Activated gamma-delta T cell treated with anti-CD3 and anti-CD28 coated beads, Interleukin-2, amount 50 U/mL, for 16 hours (primary cell): ENCODE data around the gene GADL1.

ENCODE experiments used
- DNase-seq: peaks from one replicate; pipeline ENCODE4 v3.0.0-alpha.2; 2020; ENCODE audit warnings: low read depth

GADL1 gene

DNA sequence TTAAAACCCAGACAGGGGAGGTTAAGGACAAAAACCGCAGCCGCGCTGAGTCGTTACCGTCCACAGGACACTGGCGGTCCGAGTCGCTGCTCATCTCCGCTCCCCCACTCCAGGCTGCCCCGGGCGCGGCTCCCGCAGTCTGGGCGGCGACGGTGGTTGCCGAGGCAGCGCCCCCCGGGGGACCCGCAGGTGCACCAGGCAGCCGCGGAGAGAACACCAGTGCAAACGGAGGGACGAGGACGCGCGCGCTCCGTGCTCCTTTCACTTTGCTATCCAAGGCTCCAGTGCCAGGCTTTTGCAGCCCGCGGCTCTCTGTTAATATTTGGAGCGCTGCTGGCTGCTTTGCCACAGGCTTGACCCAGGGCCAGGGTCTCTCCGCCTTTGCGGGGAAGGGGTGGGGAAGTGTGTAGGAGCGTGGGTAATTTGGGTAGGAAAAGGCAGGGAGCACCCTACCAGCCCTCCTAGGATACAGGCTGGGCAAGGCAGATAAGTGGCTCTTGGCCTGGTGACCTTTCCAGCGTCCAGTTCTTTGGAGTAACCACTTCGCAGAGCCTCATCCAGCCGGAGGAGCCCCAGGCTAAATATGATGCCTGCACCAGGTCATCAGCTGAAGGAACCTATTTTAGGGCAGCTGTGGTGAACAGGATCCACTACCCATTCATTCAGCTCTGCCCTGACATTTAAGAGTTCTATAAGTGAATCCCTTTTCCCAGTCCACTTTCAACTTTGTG lies at the start of gene GADL1:
Gene GADL1, minus strand, starts transcription at position 141 of the 731 bp plus-strand sequence. Its CDS starts 47 bp downstream, at position 94.
- no peak for DNase-seq

DNA sequence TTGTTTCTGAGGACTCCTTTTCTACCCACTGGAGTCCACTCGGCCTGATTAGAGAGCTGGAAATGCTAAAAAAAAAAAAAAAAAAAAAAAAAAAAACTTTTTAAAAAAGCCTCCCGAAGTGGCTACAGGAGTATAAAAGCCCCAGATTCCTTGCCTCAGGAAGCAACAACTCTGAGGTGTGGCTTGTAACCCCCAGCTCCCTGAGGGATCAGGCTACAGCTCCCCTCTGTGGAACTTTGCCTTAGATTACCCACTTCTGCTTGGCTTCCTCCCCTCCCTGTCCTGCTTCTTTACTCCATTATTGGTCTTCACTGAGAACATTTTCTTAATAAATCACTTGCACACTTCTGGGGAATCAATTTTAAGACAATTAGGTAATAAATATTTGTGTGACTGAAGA lies 49.7 kb upstream of the GADL1 start:
- DNase-seq, result no peak

- no peak for DNase-seq
Observed at GRCh38 chr3:30943206-30943605, 48.7 kb upstream of the GADL1 start.

GRCh38 chr3:30941342-30941741 lies 46.9 kb upstream of the GADL1 start:
- DNase-seq, result no peak

- DNase-seq, result no peak
Observed at GRCh38 chr3:30940740-30941139, 46.3 kb upstream of the GADL1 start.

DNA sequence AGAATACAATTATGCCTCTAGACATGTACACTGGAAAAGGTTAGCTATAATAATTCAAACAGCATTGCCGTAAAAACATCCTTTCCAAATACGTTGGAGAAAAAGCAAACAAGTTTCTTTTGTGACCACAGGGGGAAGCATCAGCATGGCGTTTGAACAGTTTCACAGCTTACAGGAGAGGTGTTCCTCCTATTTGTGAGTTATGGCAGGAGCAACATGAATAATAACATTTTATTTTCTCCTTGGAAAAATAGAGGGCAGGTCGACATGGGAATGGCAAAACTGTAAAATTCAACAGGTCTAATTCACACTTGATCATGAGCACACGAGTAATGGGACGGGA lies 39.7 kb upstream of the GADL1 start:
- no peak for DNase-seq

DNA sequence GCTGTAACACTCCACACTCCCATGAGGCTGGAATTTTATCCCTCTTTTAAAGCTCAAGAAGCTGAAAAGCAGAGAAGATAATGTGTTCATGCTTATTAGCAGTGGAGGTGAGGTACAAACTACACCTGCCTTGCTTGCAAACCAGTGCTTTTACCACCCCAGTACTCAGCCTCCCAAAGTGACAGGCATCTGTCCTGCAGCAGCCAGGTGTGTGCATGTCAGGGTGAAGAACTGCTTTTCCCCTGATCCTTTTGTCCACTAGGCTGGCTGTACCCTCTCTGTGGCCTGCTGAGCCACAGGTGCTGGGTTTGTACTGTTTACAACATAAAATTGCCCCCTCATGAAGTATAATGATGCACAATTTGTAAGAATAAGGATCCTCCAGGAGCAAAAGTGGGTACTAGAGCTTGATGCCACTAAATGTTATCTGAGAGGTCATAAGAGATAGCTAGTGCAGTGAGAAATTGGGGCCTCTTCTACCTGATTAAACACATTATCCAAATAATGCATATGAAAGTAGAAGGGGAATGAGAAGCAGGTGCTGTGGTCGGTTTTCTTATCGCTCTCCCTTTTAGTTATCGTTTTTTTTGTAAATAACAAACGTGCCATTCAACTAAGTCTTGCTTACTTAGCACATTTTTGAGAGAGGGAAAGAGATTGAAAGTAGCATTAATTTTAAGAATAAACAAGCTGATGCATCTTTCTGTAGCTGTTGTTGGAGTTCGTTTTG lies 39.2 kb upstream of the GADL1 start:
- DNase-seq, result no peak

DNA sequence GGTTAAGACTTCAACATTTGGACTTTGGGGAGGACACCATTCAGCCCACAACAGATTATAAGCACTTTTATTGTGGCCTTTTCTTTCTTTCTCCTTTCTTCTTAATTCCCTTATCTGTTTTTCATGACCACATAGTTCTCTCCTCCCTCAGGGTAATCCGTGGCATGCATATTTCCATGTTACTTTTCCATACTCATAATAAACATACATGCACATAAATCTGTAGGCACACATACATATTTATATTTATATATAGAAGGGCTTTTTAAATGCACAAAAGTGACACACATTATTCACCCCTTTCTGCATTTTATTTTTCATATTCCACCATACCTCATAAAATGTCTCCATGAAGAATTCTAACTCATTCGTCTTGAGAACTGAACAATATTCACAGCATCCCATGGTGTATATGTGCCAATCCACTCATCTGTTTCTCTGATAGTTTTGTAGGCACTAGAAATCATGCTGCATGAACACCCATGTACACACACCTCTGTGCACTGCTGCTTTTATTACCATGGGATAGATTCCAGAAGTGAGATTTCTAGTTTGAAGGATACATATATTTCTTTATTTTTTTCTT lies 38.1 kb upstream of the GADL1 start:
- DNase-seq, result no peak

DNA sequence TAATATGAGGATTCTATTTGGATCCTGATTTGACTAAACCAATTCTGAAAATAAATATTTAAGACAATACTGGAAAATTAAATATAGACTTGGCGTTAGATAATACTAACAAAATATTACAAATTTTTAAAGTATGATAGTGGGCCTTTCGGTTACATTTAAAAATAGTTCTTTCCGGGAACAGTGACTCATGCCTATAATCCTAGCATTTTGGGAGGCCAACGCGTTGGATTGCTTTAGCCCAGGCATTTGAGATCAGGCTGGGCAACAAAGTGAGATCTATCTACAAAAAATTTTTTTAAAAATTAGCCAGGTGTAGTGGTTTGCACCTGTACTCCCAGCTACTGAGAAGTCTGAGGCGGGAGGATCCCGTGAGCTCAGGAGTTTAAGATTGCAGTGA lies 30.3 kb upstream of the GADL1 start:
- DNase-seq, result no peak

- DNase-seq, result no peak
Observed at GRCh38 chr3:30919564-30919963, 25.1 kb upstream of the GADL1 start.

DNA sequence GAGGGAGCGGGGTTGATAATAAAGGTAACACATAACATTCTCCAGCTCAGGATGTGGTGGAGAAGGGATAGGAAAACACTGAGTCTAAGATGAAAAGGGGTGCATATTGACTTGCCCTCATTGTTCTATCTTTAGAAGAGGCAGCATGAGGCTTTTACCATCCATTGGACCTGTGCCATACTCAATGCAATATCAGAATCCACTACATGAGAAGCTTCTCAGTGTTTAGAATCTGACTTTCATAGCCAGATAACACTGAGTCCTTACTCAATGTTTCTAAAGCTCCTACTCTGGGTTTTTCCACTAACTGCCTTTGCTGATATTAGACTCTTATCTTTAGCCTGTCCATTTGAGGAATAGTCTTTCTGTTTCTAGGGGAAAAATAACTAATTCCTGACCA lies 24.3 kb upstream of the GADL1 start:
- DNase-seq, result no peak

- DNase-seq, result no peak
Observed at GRCh38 chr3:30915782-30916181, 21.3 kb upstream of the GADL1 start.

DNA sequence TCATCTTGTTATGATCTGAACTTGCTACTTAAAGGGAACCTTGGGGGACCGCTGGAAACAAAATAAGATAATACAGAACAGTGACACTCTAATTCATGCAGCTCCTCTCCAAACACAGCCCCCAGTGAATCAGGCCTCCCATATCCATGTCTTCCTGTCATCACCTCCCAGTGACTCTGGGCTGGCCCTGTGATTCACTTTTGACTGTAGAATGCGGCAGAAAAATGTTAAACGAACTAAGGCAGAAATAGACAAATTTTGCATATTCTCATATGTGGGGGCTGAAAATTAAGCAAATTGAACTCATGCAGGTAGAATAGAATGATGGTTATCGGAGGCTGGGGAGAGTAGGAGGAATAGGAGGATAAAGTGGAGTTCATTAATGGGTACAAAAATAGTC lies 20.2 kb upstream of the GADL1 start:
- DNase-seq, result no peak

GRCh38 chr3:30913176-30913575 lies 18.7 kb upstream of the GADL1 start:
- no peak for DNase-seq

DNA sequence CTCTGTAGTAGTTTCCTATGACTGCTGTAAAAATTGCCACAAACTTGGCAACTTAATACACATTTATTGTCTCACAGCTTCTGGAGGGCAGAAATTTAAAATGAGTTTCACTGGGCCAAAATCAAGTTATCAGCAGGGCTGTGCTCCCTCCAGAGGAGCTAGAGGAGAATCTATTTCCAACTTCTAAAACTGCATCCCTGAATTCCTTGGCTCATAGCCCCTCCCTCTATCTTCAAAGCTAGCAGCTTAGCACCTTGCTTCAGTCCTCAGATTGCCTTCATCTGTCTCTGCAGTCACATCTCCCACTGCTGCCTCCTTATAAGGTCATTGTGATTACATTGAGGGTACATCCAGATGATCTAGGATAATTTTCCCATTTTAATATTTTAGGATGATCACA lies 17.8 kb upstream of the GADL1 start:
- DNase-seq, result no peak

GRCh38 chr3:30908456-30909037 lies 14.1 kb upstream of the GADL1 start:
- no peak for DNase-seq

- no peak for DNase-seq
Observed at GRCh38 chr3:30904996-30905395, 10.5 kb upstream of the GADL1 start.

- DNase-seq, result no peak
Observed at GRCh38 chr3:30895329-30895728, 868 bp upstream of the GADL1 start.

DNA sequence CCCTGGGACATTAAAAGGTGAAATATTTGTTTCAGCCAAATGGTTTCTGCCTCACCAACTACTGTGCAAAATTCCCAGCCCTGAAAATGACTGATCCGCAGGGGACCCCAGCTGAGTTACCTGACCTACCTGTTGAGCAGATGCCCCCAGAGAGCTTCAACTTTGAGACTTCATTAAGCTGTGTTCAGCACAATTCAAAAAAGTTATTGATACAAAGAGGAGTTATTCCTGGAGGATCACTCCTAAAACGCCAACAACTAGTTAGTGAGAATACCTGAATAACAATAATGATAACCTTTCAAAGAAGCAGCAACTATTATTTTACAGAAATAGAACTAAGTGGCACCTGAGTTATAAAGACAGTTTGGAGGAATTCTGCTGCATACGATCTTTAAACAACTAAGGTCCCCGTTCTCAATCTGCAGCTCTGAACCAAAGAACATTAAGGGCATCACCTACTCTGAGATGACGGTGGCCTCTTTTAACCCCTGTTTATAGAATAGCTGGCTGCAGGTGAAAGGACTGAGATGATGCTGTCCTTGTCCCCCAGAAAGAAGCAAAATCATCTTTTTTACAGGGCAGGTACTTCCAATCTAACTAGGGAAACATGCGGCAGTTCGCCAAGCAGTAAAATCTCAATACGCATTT lies 659 bp downstream of the GADL1 start:
- no peak for DNase-seq

GRCh38 chr3:30890907-30891306 lies 3.6 kb downstream of the GADL1 start:
- DNase-seq, result no peak

DNA sequence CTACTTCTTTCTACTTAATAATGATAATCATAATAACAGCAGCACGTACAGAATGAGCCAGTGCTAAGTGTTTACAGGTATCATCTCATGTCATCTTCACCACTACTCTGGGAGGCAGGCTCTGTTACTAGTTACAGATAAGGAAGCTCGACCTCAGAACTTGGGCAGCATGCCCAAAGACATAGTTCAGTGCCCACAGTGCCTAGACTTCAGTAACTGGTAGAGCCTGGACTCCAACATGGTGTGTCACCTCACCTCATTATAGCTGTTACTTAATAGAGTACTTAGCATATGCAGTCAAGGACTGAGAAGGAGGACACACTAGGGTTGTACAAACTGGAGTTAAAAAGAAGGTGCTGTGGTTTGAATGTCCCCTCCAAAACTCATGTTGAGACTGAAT lies 7.6 kb downstream of the GADL1 start:
- DNase-seq, result no peak

DNA sequence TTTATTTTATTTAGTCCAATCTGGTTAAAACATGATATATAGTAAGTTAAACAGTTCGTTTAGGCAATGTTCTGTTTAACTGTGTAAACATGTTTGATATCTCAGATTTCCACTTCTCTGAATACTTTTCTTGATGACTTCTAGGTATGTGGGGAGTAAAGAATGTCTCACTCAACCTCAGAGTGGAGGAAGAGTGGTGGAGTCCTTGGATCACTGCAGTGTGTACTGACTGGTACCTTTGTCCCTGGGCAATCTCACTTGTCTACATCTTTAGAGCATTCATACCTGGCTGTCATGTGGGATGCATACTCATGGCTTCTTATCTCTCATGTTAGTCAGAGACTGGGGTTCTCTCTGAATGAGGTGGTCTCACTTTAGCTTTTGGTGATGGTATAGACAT lies 15.6 kb downstream of the GADL1 start:
- no peak for DNase-seq

- no peak for DNase-seq
Observed at GRCh38 chr3:30875505-30875904, 19.0 kb downstream of the GADL1 start.
